ENCODE data around the gene RNASET2.

The RNASET2 gene

GRCh38 chr6:166944666-166945256 is 11.6 kb downstream of the RNASET2 start:
- DNase-seq, result no peak

GRCh38 chr6:166942393-166943168 is 13.8 kb downstream of the RNASET2 start:
- DNase-seq, result no peak

GRCh38 chr6:166940643-166941068 is 15.7 kb downstream of the RNASET2 start:
- DNase-seq, result peak; percentile 87

- no peak for DNase-seq
These were observed 16.5 kb downstream of the RNASET2 start for GRCh38 chr6:166939894-166940293.

GRCh38 chr6:166939345-166939744 is 17.0 kb downstream of the RNASET2 start:
- no peak for DNase-seq

GRCh38 chr6:166938704-166939103 is 17.6 kb downstream of the RNASET2 start:
- no peak for DNase-seq

- no peak for DNase-seq
These were observed 18.2 kb downstream of the RNASET2 start for GRCh38 chr6:166938150-166938549.

- no peak for DNase-seq
These were observed 18.6 kb downstream of the RNASET2 start for GRCh38 chr6:166937746-166938145.

GRCh38 chr6:166936079-166936787 is 20.1 kb downstream of the RNASET2 start:
- no peak for DNase-seq

GRCh38 chr6:166935353-166935752 is 21.0 kb downstream of the RNASET2 start:
- no peak for DNase-seq

GRCh38 chr6:166934174-166934573 is 22.2 kb downstream of the RNASET2 start:
- no peak for DNase-seq

GRCh38 chr6:166933396-166933795 is 23.0 kb downstream of the RNASET2 start:
- DNase-seq, result no peak

- DNase-seq, result no peak
These were observed 23.7 kb downstream of the RNASET2 start for GRCh38 chr6:166932616-166933015.

- no peak for DNase-seq
These were observed 24.2 kb downstream of the RNASET2 start for GRCh38 chr6:166932116-166932515.

GRCh38 chr6:166931426-166931970 is 24.9 kb downstream of the RNASET2 start:
- DNase-seq, result no peak

GRCh38 chr6:166930354-166930891 is 25.9 kb downstream of the RNASET2 start:
- no peak for DNase-seq

- DNase-seq, result no peak
These were observed 26.7 kb downstream of the RNASET2 start for GRCh38 chr6:166929542-166930189.

- no peak for DNase-seq
These were observed 27.5 kb downstream of the RNASET2 start for GRCh38 chr6:166928644-166929541.

- DNase-seq, result no peak
These were observed 28.3 kb downstream of the RNASET2 start for GRCh38 chr6:166927935-166928643.

- DNase-seq, result no peak
These were observed 29.0 kb downstream of the RNASET2 start for GRCh38 chr6:166927240-166927934.
